NCI-H1436 treated with DMSO at 0.1 percent for 48 hours (cell line): ENCODE data around the gene ATP1A1.

Experiments used
- DNase-seq: peaks from one replicate; lab custom pipeline; 2025; lab: John Stamatoyannopoulos, UW

The ATP1A1 gene

GRCh38 chr1:116415200-116415698, 42.2 kb downstream of the ATP1A1 start:
- DNase-seq, result no peak

GRCh38 chr1:116415699-116416533, 42.9 kb downstream of the ATP1A1 start:
- DNase-seq, result no peak

GRCh38 chr1:116416854-116417513, 43.9 kb downstream of the ATP1A1 start:
- no peak for DNase-seq

- no peak for DNase-seq
These were observed 44.6 kb downstream of the ATP1A1 start for GRCh38 chr1:116417678-116418077.

- DNase-seq, result peak; percentile 19
These were observed 45.2 kb downstream of the ATP1A1 start for GRCh38 chr1:116418091-116418830.

- no peak for DNase-seq
These were observed 47.6 kb downstream of the ATP1A1 start for GRCh38 chr1:116420417-116421200.

GRCh38 chr1:116424438-116424837, 51.4 kb downstream of the ATP1A1 start:
- DNase-seq, result no peak

- no peak for DNase-seq
These were observed 51.8 kb downstream of the ATP1A1 start for GRCh38 chr1:116424863-116425262.

GRCh38 chr1:116425987-116426386, 52.9 kb downstream of the ATP1A1 start:
- DNase-seq, result no peak

GRCh38 chr1:116426401-116426800, 53.4 kb downstream of the ATP1A1 start:
- no peak for DNase-seq

GRCh38 chr1:116428576-116428975, 55.5 kb downstream of the ATP1A1 start:
- no peak for DNase-seq

GRCh38 chr1:116429821-116430374, 56.9 kb downstream of the ATP1A1 start:
- no peak for DNase-seq

- no peak for DNase-seq
These were observed 58.9 kb downstream of the ATP1A1 start for GRCh38 chr1:116431870-116432500.

- DNase-seq, result no peak
These were observed 59.7 kb downstream of the ATP1A1 start for GRCh38 chr1:116432655-116433265.

- no peak for DNase-seq
These were observed 60.5 kb downstream of the ATP1A1 start for GRCh38 chr1:116433275-116434257.

- no peak for DNase-seq
These were observed 61.8 kb downstream of the ATP1A1 start for GRCh38 chr1:116434849-116435248.

- no peak for DNase-seq
These were observed 63.0 kb downstream of the ATP1A1 start for GRCh38 chr1:116435806-116436610.

GRCh38 chr1:116436611-116436970, 63.5 kb downstream of the ATP1A1 start:
- DNase-seq, result no peak
